Kidney (tissue), 14 donors: ENCODE measurements around the gene PALLD. TPM values are rescaled to one million over a fixed set of nuclear protein-coding genes. Genes with fewer than 3 reads are reported as not detected.

Experiments
- DNase-seq, 5 donors: peaks; one replicate each; pipeline ENCODE4 v3.0.0-alpha.2; 2013 to 2020
- FAIRE-seq: peaks from 2 replicates; lab custom pipeline; 2012; peaks lifted over from hg19 to GRCh38; lab: Jason Lieb, UNC
- H3K27ac ChIP-seq, 2 donors: one replicate each; pipeline ENCODE4 v1.7.0; 2013; ENCODE audit warnings: low read depth in 2 of 2, low read length in 2 of 2, inconsistent platforms in 1 of 2
- H3K27me3 ChIP-seq: one replicate; pipeline ENCODE4 v1.7.1; 2013; ENCODE audit warnings: low read length, inconsistent platforms; ENCODE audit not compliant: control insufficient read depth, insufficient read depth
- H3K36me3 ChIP-seq, 3 donors: one replicate each; pipeline versions ENCODE4 v1.7.0 to v1.7.1; 2013; ENCODE audit warnings: low read length in 3 of 3, control low read depth in 1 of 3, inconsistent platforms in 1 of 3; ENCODE audit not compliant: insufficient read depth in 3 of 3, control insufficient read depth in 2 of 3
- H3K4me1 ChIP-seq, 3 donors: one replicate each; pipeline versions ENCODE4 v1.7.0 to v1.7.1; 2013; ENCODE audit warnings: low read length in 3 of 3, inconsistent platforms in 1 of 3, low read depth in 1 of 3; ENCODE audit not compliant: control insufficient read depth in 2 of 3, insufficient read depth in 2 of 3
- H3K4me3 ChIP-seq, 3 donors: one replicate each; pipeline versions ENCODE4 v1.7.0 to v1.8.1; 2013; ENCODE audit warnings: low read length in 3 of 3, control low read depth in 1 of 3, inconsistent platforms in 1 of 3
- H3K9ac ChIP-seq, 3 donors: one replicate each; pipeline versions ENCODE4 v1.7.0 to v1.7.1; 2013; ENCODE audit warnings: low read length in 3 of 3, control low read depth in 1 of 3, inconsistent platforms in 1 of 3
- H3K9me3 ChIP-seq, 3 donors: one replicate each; pipeline versions ENCODE4 v1.7.0 to v1.7.1; 2013; ENCODE audit warnings: low read length in 3 of 3, control low read depth in 1 of 3, inconsistent platforms in 1 of 3; ENCODE audit not compliant: control insufficient read depth in 2 of 3, insufficient read depth in 1 of 3
- intact Hi-C: fragments of 100-400 bp; cut with DNase I; formaldehyde crosslinking; loops from one replicate; pipeline ENCODE4 v1.11.1; 2022
- polyA plus RNA-seq: library from polyadenylated mRNA; stranded (reverse); fragments of 350-450 nt; fragmentation: Illumina TruSeq; extraction: RNeasy Lipid Tissue Mini Kit (QIAGEN cat#74804); gene quantifications from one replicate; pipeline ENCODE4 v1.2.3, GENCODE V29; 2014; ENCODE audit warnings: low read depth, low replicate concordance; ENCODE audit not compliant: insufficient read depth
- total RNA-seq: library from RNA; stranded (reverse); fragmentation: NEBNext Ultra II Directional; extraction: Animal tissue kit (Norgen Biotek cat#: 25700); gene quantifications from one replicate; pipeline ENCODE4 v1.2.1, GENCODE V29; 2021
- TF ChIP-seq, protein P1 (sequence below): IDR thresholded peaks from 3 replicates; pipeline ENCODE4 v1.5.1; 2012; ENCODE audit warnings: mild to moderate bottlenecking, moderate library complexity, borderline replicate concordance; ENCODE audit not compliant: insufficient read depth; ENCODE audit errors: extremely low read depth
- donor health status: control.
- donor health status: control.
- donor health status: control.
- donor health status: control.
- donor health status: control.
- donor health status: DM: yes; HTN: yes; CAD: no.
- donor health status: Normal renal cell carcinoma (clear cell type).

The PALLD gene
- total and polyA plus RNA-seq, 2 donors from 2014 or later = 43.4 to 120 TPM

DNA sequence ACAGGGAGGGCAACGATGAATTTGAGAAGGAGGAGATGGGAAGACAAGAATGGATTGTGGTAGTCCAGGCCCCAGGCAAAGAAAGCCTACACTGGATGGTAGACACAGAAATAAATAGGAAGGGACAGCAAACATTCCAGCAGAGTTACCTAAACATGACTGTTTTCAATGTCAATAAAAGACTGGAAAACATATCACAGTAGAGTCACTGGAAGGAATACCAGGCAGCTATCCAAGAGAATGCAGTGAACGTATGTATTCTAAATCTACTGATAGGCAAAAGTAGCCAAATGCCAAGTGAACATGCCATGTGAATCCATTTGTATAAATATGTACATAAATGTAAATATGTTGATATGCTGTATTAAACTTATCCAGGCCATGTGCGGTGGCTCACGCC lies 183.0 kb downstream of the PALLD start:
- Histone ChIP-seq H3K27me3 (no peaks in the 10 kb centered on the region), H3K4me1 (peaks cover 0 to 3% (median 2%) of the 10 kb centered on the region in 3 donors), H3K9me3 (no peaks in the 10 kb centered on the region), H3K4me3 (no peak overlapping the region), H3K9ac (no peak overlapping the region), H3K36me3 (no peaks in the 10 kb centered on the region), H3K27ac (no peak overlapping the region)
- FAIRE-seq (no peak), DNase-seq (no peak)
- intact Hi-C loops = no loop called here
- TF ChIP-seq, protein P1, sequence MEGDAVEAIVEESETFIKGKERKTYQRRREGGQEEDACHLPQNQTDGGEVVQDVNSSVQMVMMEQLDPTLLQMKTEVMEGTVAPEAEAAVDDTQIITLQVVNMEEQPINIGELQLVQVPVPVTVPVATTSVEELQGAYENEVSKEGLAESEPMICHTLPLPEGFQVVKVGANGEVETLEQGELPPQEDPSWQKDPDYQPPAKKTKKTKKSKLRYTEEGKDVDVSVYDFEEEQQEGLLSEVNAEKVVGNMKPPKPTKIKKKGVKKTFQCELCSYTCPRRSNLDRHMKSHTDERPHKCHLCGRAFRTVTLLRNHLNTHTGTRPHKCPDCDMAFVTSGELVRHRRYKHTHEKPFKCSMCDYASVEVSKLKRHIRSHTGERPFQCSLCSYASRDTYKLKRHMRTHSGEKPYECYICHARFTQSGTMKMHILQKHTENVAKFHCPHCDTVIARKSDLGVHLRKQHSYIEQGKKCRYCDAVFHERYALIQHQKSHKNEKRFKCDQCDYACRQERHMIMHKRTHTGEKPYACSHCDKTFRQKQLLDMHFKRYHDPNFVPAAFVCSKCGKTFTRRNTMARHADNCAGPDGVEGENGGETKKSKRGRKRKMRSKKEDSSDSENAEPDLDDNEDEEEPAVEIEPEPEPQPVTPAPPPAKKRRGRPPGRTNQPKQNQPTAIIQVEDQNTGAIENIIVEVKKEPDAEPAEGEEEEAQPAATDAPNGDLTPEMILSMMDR = no peak

DNA sequence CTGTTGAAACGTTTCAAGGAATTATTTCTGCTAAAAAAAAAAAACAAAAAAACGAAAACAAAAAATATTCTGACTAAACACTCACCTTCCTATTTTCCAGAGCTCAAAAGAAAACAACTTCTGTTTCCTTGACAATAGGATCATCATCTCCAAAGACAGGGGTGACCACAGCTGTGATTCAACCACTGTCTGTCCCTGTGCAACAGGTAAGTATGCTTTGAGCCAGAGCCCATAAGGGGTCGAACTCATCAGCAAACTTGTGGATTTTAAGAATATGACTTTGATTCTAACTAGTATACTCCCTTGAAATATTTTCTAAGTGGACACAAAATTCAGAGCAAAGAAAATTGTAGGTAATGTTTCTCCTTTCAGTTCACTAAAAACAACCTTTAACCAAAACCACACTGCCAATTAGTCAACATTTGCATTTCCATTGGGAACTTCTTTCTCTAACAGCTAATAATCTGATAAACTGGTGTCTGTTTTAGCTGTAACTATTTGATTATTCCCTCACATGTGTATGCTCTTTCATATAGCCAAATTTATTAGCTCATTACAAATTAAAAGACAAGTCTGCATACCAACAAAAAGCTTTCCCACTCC lies 186.1 kb downstream of the PALLD start:
- TF ChIP-seq, protein P1 = no peak
- FAIRE-seq = no peak
- H3K4me3 ChIP-seq = no peak overlapping the region
- H3K27ac ChIP-seq = no peak overlapping the region
- intact Hi-C loops = no loop called here
- no peak overlapping the region for H3K9ac ChIP-seq
- H3K9me3 ChIP-seq = no peaks in the 10 kb centered on the region
- H3K4me1 ChIP-seq = peaks cover 0 to 2% (median 0%) of the 10 kb centered on the region in 3 donors
- no peak for DNase-seq
- H3K27me3 ChIP-seq = no peaks in the 10 kb centered on the region
- peaks cover 0 to 2% (median 0%) of the 10 kb centered on the region in 3 donors for H3K36me3 ChIP-seq

DNA sequence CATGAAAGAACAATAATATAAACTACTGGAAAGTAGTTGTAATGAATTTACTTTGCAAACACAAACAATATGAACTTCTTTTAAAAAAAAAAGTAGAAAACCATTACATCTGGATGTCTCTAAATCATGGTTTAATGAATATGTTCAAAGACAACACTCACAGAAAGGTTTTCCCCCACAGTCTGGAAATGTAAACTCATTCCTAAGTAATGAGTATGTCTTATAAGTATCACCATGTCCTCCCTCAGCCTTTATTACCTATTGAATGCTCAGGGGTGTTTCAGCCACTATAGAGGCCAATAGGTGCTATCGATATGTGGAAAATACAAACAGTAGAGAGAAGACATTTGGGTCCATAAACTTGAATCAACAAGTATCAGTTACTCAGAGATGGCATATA lies 186.7 kb downstream of the PALLD start:
- H3K4me1 ChIP-seq = peaks cover 0 to 2% (median 0%) of the 10 kb centered on the region in 3 donors
- no peak overlapping the region for H3K9ac ChIP-seq
- intact Hi-C loops = no loop called here
- FAIRE-seq (no peak), DNase-seq (no peak)
- no peak overlapping the region for H3K4me3 ChIP-seq
- no peak overlapping the region for H3K27ac ChIP-seq
- TF ChIP-seq, protein P1 = no peak
- H3K36me3 ChIP-seq = peaks cover 0 to 2% (median 0%) of the 10 kb centered on the region in 3 donors
- no peaks in the 10 kb centered on the region for H3K27me3 ChIP-seq
- no peaks in the 10 kb centered on the region for H3K9me3 ChIP-seq
